ENCODE measurements around the gene IFITM5. TPM values are rescaled to one million over a fixed set of nuclear protein-coding genes. Genes with fewer than 3 reads are reported as not detected.

IFITM5 gene
- total and polyA plus RNA-seq, 9 of the 15 experiments (the other 6 are each of a cell fraction or from before 2014, with no cell fraction given): 0.19 TPM; not detected in 8

GRCh38 chr11:334264-334994, 35.1 kb upstream of the IFITM5 start (continued):
- TF ChIP-seq ZNF407 (IDR thresholded peaks at IDR 0.05; ENCODE audit: low read depth) (no peak), RAD51 (IDR thresholded peaks at IDR 0.05; ENCODE audit: borderline replicate concordance, low read depth) (no peak), ZNF274 (IDR thresholded peaks at IDR 0.05; ENCODE audit: borderline replicate concordance, low read depth, low read length) (no peak), MCM2 (IDR thresholded peaks at IDR 0.05; ENCODE audit: low read depth) (no peak), ZFX (CRISPR knock-in tag; IDR thresholded peaks at IDR 0.05) (peak; percentile 38), CTBP1 (IDR thresholded peaks at IDR 0.05; ENCODE audit: borderline replicate concordance) (peak; percentile 81; the same call in 1 of the 2 replicates), E2F3 (CRISPR knock-in tag; IDR thresholded peaks at IDR 0.05) (no peak), ZNF445 (CRISPR knock-in tag; IDR thresholded peaks at IDR 0.05; ENCODE audit: low read depth) (no peak), AFF4 (CRISPR knock-in tag; IDR thresholded peaks at IDR 0.05) (no peak), ZNF589 (CRISPR knock-in tag; IDR thresholded peaks at IDR 0.05; ENCODE audit: low read depth) (peak; percentile 91), IFI16 (CRISPR knock-in tag; IDR thresholded peaks at IDR 0.05) (no peak), PRDM10 (IDR thresholded peaks at IDR 0.05; ENCODE audit: partially characterized antibody) (peak; percentile 87)

Data from K562 (cell line).